ENCODE measurements around the gene KMT2B. TPM values are rescaled to one million over a fixed set of nuclear protein-coding genes. Genes with fewer than 3 reads are reported as not detected.
A peak's percentile ranks its signal among the peaks of the same experiment; 100 is the strongest.

KMT2B gene
- total RNA-seq, 1 experiment from 2014 or later: 54.2 TPM

- Mint-ChIP-seq H3K4me3 (ENCODE audit: unreplicated experiment) (peak overlapping the region; percentile 97), H3K9me3 (ENCODE audit: unreplicated experiment) (no peaks in the 10 kb centered on the region), H3K36me3 (ENCODE audit: insufficient read depth, unreplicated experiment) (peaks cover 75% of the 10 kb centered on the region), H3K27ac (ENCODE audit: unreplicated experiment) (peak overlapping the region; percentile 87), H3K27me3 (ENCODE audit: insufficient read depth, unreplicated experiment) (no peaks in the 10 kb centered on the region), H3K4me1 (ENCODE audit: low read depth, unreplicated experiment) (peaks cover 11% of the 10 kb centered on the region)
- H3K9me3 ChIP-seq: no peaks in the 10 kb centered on the region
- ChIA-PET POLR2A (interaction anchor here (0.6 to 1.2 kb wide), 9 partner anchors 8 to 191 kb away, joined by 3 to 7 read pairs (median 4); partner anchors contain the start of genes COX6B1 and LIN37), CTCF (interaction anchor here (0.5 to 1.2 kb wide), 14 partner anchors 8 to 477 kb away, joined by 3 to 13 read pairs (median 4); partner anchors contain the start of gene LIN37)
- peaks cover 8% of the 10 kb centered on the region; the same call in 1 of the 2 replicates for H3K36me3 ChIP-seq (ENCODE audit: control insufficient read depth, insufficient read depth, low read length)
- no peaks in the 10 kb centered on the region for H3K27me3 ChIP-seq (replicated peaks; ENCODE audit: control insufficient read depth, insufficient read depth, low read length)
- intact Hi-C loops (cut with micrococcal nuclease; ENCODE audit: unreplicated experiment): loop anchor here (1.0 to 2.0 kb wide), 2 partner anchors 23 to 48 kb away; no protein-coding TSS in a partner anchor
- peak overlapping the region; percentile 58 for H3K4me3 ChIP-seq (ENCODE audit: low read depth, low read length)
- peaks cover 8% of the 10 kb centered on the region; the same call in 1 of the 2 replicates for H3K4me1 ChIP-seq
- no TSS peak for BruUV-seq (replicated peaks)
- peak; percentile 22 to 45 for TF ChIP-seq CTCF (IDR thresholded peaks at IDR 0.05; ENCODE audit: insufficient read depth in 1 of 2, low read depth in 1 of 2, low read length in 1 of 2, severe bottlenecking in 1 of 2, unreplicated experiment in 1 of 2)
- DNase-seq: peak; percentile 99
Measured at GRCh38 chr19:35740423-35741202, 22.8 kb downstream of the KMT2B start.

- H3K36me3 Mint-ChIP-seq (ENCODE audit: insufficient read depth, unreplicated experiment): peaks cover 73% of the 10 kb centered on the region
- Histone ChIP-seq H3K4me3 (ENCODE audit: low read depth, low read length) (peak overlapping the region; percentile 58), H3K4me1 (peaks cover 8% of the 10 kb centered on the region; the same call in 1 of the 2 replicates), H3K27me3 (replicated peaks; ENCODE audit: control insufficient read depth, insufficient read depth, low read length) (no peaks in the 10 kb centered on the region), H3K9me3 (no peaks in the 10 kb centered on the region), H3K36me3 (ENCODE audit: control insufficient read depth, insufficient read depth, low read length) (peaks cover 8% of the 10 kb centered on the region; the same call in 1 of the 2 replicates)
- no peaks in the 10 kb centered on the region for H3K27me3 Mint-ChIP-seq (ENCODE audit: insufficient read depth, unreplicated experiment)
- no TSS peak for BruUV-seq (replicated peaks)
- H3K4me3 Mint-ChIP-seq (ENCODE audit: unreplicated experiment): peak overlapping the region; percentile 97
- H3K4me1 Mint-ChIP-seq (ENCODE audit: low read depth, unreplicated experiment): peaks cover 11% of the 10 kb centered on the region
- intact Hi-C loops (cut with micrococcal nuclease; ENCODE audit: unreplicated experiment): loop anchor here (2.0 kb wide), 1 partner anchor 48 kb away; no protein-coding TSS in a partner anchor
- no peak for DNase-seq
- H3K27ac Mint-ChIP-seq (ENCODE audit: unreplicated experiment): peak overlapping the region; percentile 87
- ChIA-PET POLR2A (interaction anchor here (0.6 to 1.2 kb wide), 7 partner anchors 11 to 190 kb away, joined by 3 to 7 read pairs (median 4); partner anchors contain the start of gene COX6B1), CTCF (interaction anchor here (0.5 to 1.2 kb wide), 11 partner anchors 15 to 477 kb away, joined by 3 to 13 read pairs (median 5); no protein-coding TSS in a partner anchor)
- peak in 1 of 2 experiments; percentile 14 for TF ChIP-seq CTCF (IDR thresholded peaks at IDR 0.05; ENCODE audit: insufficient read depth in 1 of 2, low read depth in 1 of 2, low read length in 1 of 2, severe bottlenecking in 1 of 2, unreplicated experiment in 1 of 2)
- H3K9me3 Mint-ChIP-seq (ENCODE audit: unreplicated experiment): no peaks in the 10 kb centered on the region
Measured at GRCh38 chr19:35741203-35741515, 23.4 kb downstream of the KMT2B start.

- H3K27me3 ChIP-seq (replicated peaks; ENCODE audit: control insufficient read depth, insufficient read depth, low read length): no peaks in the 10 kb centered on the region
- BruUV-seq (replicated peaks): no TSS peak
- Mint-ChIP-seq H3K4me3 (ENCODE audit: unreplicated experiment) (peak within 1 kb of the TSS; percentile 97), H3K36me3 (ENCODE audit: insufficient read depth, unreplicated experiment) (peaks cover 64% of the 10 kb centered on the region), H3K27ac (ENCODE audit: unreplicated experiment) (peak within 1 kb of the TSS; percentile 87), H3K9me3 (ENCODE audit: unreplicated experiment) (no peaks in the 10 kb centered on the region), H3K4me1 (ENCODE audit: low read depth, unreplicated experiment) (peaks cover 11% of the 10 kb centered on the region), H3K27me3 (ENCODE audit: insufficient read depth, unreplicated experiment) (no peaks in the 10 kb centered on the region)
- H3K4me1 ChIP-seq: peaks cover 8% of the 10 kb centered on the region; the same call in 1 of the 2 replicates
- peak within 1 kb of the TSS; percentile 58 for H3K4me3 ChIP-seq (ENCODE audit: low read depth, low read length)
- ChIA-PET POLR2A (no interaction called here), CTCF (no interaction called here)
- no peaks in the 10 kb centered on the region for H3K9me3 ChIP-seq
- intact Hi-C loops (cut with micrococcal nuclease; ENCODE audit: unreplicated experiment): no loop called here
- no peak for DNase-seq
- H3K36me3 ChIP-seq (ENCODE audit: control insufficient read depth, insufficient read depth, low read length): peaks cover 6% of the 10 kb centered on the region; the same call in 1 of the 2 replicates
- TF ChIP-seq CTCF (IDR thresholded peaks at IDR 0.05; ENCODE audit: insufficient read depth in 1 of 2, low read depth in 1 of 2, low read length in 1 of 2, severe bottlenecking in 1 of 2, unreplicated experiment in 1 of 2): no peak
Measured at GRCh38 chr19:35742121-35742724, 24.4 kb downstream of the KMT2B start, which contains the start of gene IGFLR1. IGFLR1 (minus strand) TSS chr19:35742452; CDS start chr19:35741180, 1,272 bp downstream.

Data from Caco-2 (cell line).